Myometrial cell (primary cell): ENCODE measurements around the gene C20orf144. TPM values are rescaled to one million over a fixed set of nuclear protein-coding genes. Genes with fewer than 3 reads are reported as not detected.

Source experiments
- total RNA-seq: library from RNA; depleted of rRNA; stranded (reverse); fragments of >200 nt; gene quantifications from 2 replicates; pipeline ENCODE4 v1.2.3, GENCODE V29; 2015

The C20orf144 gene
- total RNA-seq = 0.18 TPM in 1 of 2 replicates, not detected in the other

GRCh38 chr20:33662172-33662571 lies at the start of gene C20orf144:
Gene C20orf144 (plus strand): TSS chr20:33662327. CDS start chr20:33662346, 19 bp downstream.

GRCh38 chr20:33666293-33667244 lies 4.4 kb downstream of the C20orf144 start, which contains the start of gene ACTL10:
Gene ACTL10 (plus strand): TSS chr20:33666943. CDS start chr20:33667498, 555 bp downstream.

GRCh38 chr20:33674294-33675135 lies 12.4 kb downstream of the C20orf144 start, which contains the start of gene NECAB3:
Gene NECAB3 (minus strand): TSS chr20:33674428. CDS start chr20:33674352, 76 bp downstream.

GRCh38 chr20:33686100-33686983 lies 24.2 kb downstream of the C20orf144 start, which contains the start of gene E2F1:
Gene E2F1 (minus strand): TSS chr20:33686385. CDS start chr20:33686264, 121 bp downstream.

Other genes starting within 250 kb of the C20orf144 start
- 8.9 and 9.7 TPM in 2 replicates for gene SNTA1, start 218.6 kb upstream of the C20orf144 start, total RNA-seq
- gene CBFA2T2, start 172.2 kb upstream of the C20orf144 start, total RNA-seq = 2.6 and 3.5 TPM in 2 replicates
- 2.3 and 3.2 TPM in 2 replicates for gene ACTL10, start 4.6 kb downstream of the C20orf144 start, total RNA-seq
- gene NECAB3, start 12.1 kb downstream of the C20orf144 start, total RNA-seq = 22.9 and 77.3 TPM in 2 replicates
- gene E2F1, start 24.1 kb downstream of the C20orf144 start, total RNA-seq = 7.4 and 7.5 TPM in 2 replicates
- gene PXMP4, start 58.0 kb downstream of the C20orf144 start, total RNA-seq = 6.3 and 9.4 TPM in 2 replicates
- 1.1 and 2.9 TPM in 2 replicates for gene ZNF341, start 69.7 kb downstream of the C20orf144 start, total RNA-seq
- 41.8 and 43.2 TPM in 2 replicates for gene CHMP4B, start 149.0 kb downstream of the C20orf144 start, total RNA-seq